Gastrocnemius medialis (tissue), 4 donors: Measurements from ENCODE around the gene PLPP7.

Source experiments
- CTCF ChIP-seq, 5 experiments: fragments of 450-650 bp in 3 of 5; fragments of 200-600 bp in 2 of 5; sonication (generic) in 2 of 5; IDR thresholded peaks in 4 of 5; conservative IDR thresholded peaks in 1 of 5; 1 replicate in 4 of 5; 2 replicates in 1 of 5; pipeline ENCODE4 v1.5.1; 2016 to 2019; ENCODE audit warnings: antibody characterized with exemption in 5 of 5, mild to moderate bottlenecking in 3 of 5, moderate library complexity in 3 of 5
- POLR2A ChIP-seq, 2 donors: fragments of 450-650 bp; IDR thresholded peaks; one replicate each; pipeline ENCODE4 v1.6.1; 2017; ENCODE audit warnings: antibody characterized with exemption in 2 of 2, mild to moderate bottlenecking in 2 of 2, moderate library complexity in 2 of 2

DNA sequence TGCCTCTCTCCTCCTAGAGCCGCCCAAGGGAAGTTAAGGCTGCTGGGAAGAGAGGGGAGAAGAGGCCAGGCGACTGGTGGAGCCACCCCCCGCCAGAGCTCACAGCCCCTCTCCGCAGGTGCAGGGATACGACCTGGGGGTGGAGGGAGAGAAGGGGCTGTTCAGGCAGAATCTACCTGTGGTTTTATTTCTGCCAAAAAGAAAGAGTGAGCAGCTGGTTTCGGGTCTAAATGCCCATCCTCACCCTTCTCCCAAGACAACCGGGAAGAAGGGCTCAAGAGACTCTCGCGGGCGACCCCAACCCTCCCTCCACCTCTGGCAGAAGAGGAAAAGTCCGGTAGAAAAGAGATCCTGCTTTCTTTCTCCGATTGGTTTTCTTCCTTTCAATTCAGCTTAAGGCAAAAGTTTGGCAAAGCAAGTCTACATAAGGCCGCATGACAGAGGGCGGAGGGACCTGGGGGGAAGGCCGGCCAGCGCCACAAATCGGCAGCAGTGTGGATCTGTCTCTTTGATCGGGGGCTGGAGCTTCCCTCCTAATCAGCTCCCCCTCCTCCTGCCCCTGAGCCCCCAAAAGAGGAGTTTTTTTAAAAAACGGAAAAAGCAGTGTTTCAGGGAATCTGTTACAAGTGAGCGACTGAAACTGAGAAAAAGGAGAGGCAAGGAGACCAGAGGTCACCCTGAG lies 29.5 kb upstream of the PLPP7 start:
- no peak for TF ChIP-seq POLR2A (IDR thresholded peaks at IDR 0.05)
- no peak for TF ChIP-seq CTCF (IDR thresholded peaks at IDR 0.05 in 4 of 5, conservative IDR thresholded peaks at IDR 0.05 in 1 of 5)
